GDM1 (cell line): ENCODE measurements around the gene HIVEP1.

ENCODE experiments used
- DNase-seq: peaks from one replicate; lab custom pipeline; 2025; lab: John Stamatoyannopoulos, UW

The HIVEP1 gene

GRCh38 chr6:12049165-12049564, 37.1 kb downstream of the HIVEP1 start:
- DNase-seq, result no peak

GRCh38 chr6:12051861-12052368, 39.8 kb downstream of the HIVEP1 start:
- DNase-seq, result peak; percentile 18

- no peak for DNase-seq
These were observed 46.3 kb downstream of the HIVEP1 start for GRCh38 chr6:12058172-12058961.

- peak; percentile 61 for DNase-seq
These were observed 48.9 kb downstream of the HIVEP1 start for GRCh38 chr6:12060780-12061609.

GRCh38 chr6:12062605-12063004, 50.5 kb downstream of the HIVEP1 start:
- no peak for DNase-seq

- no peak for DNase-seq
These were observed 52.0 kb downstream of the HIVEP1 start for GRCh38 chr6:12064131-12064530.

GRCh38 chr6:12064538-12065071, 52.5 kb downstream of the HIVEP1 start:
- no peak for DNase-seq

GRCh38 chr6:12065321-12066140, 53.4 kb downstream of the HIVEP1 start:
- no peak for DNase-seq

- no peak for DNase-seq
These were observed 54.2 kb downstream of the HIVEP1 start for GRCh38 chr6:12066297-12066696.

- no peak for DNase-seq
These were observed 56.9 kb downstream of the HIVEP1 start for GRCh38 chr6:12068899-12069557.

GRCh38 chr6:12069891-12070529, 57.9 kb downstream of the HIVEP1 start:
- no peak for DNase-seq

- no peak for DNase-seq
These were observed 59.0 kb downstream of the HIVEP1 start for GRCh38 chr6:12071064-12071615.

- DNase-seq, result no peak
These were observed 63.0 kb downstream of the HIVEP1 start for GRCh38 chr6:12075067-12075563.

GRCh38 chr6:12077021-12077710, 65.1 kb downstream of the HIVEP1 start:
- DNase-seq, result no peak

GRCh38 chr6:12078014-12078413, 65.9 kb downstream of the HIVEP1 start:
- no peak for DNase-seq

- DNase-seq, result no peak
These were observed 69.7 kb downstream of the HIVEP1 start for GRCh38 chr6:12081771-12082170.

- DNase-seq, result no peak
These were observed 70.3 kb downstream of the HIVEP1 start for GRCh38 chr6:12082368-12082767.

- no peak for DNase-seq
These were observed 71.2 kb downstream of the HIVEP1 start for GRCh38 chr6:12083302-12083701.

- DNase-seq, result no peak
These were observed 71.7 kb downstream of the HIVEP1 start for GRCh38 chr6:12083763-12084162.

- DNase-seq, result no peak
These were observed 72.6 kb downstream of the HIVEP1 start for GRCh38 chr6:12084681-12085080.
